Caki2 (cell line): ENCODE measurements around the gene KIAA0825. TPM values are rescaled to one million over a fixed set of nuclear protein-coding genes. Genes with fewer than 3 reads are reported as not detected.

Experiments used
- DNase-seq: peaks from one replicate; pipeline ENCODE4 v3.0.0-alpha.2; 2015; ENCODE audit warnings: low read depth
- in situ Hi-C: cut with HindIII; loops from 2 replicates; pipeline ENCODE4 v1.10.0; 2016; ENCODE audit warnings: low sequenced_read_pairs, low pct_unique_long_range_greater_than_20kb, mixed read lengths
- total RNA-seq: library from RNA; depleted of rRNA; stranded (reverse); fragments of >200 nt; shearing (Covaris generic); gene quantifications from 2 replicates; pipeline ENCODE4 v1.2.3, GENCODE V29; 2014; ENCODE audit warnings: low replicate concordance; rRNA removed

Gene KIAA0825
- total RNA-seq, 1 experiment from 2014 or later = 0.07 TPM

DNA sequence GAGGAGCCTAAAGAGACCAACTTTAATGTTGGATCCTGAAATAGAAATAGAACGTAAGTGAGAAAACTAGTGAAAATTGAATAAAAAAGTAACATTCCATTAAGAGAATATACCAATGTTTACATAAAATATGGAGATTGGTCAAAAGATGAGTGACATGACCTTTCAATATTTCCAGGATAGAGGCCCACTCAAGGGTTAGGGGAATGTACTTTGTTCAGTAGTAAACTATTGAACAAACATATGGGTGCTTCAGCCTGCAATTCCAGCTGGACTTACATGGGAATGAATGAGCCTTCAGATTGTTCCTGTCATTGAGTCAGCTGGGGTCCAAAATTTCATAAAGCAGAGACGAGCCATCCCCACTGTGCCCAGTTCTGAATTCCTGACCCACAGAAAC, 505.3 kb downstream of the KIAA0825 start:
- DNase-seq = no peak
- in situ Hi-C loops = no loop called here

GRCh38 chr5:94111209-94112004, 507.0 kb downstream of the KIAA0825 start:
- in situ Hi-C loops = no loop called here
- peak; percentile 93 for DNase-seq

- no peak for DNase-seq
- in situ Hi-C loops = no loop called here
Measured at GRCh38 chr5:94103514-94104245, 514.7 kb downstream of the KIAA0825 start.

Other genes starting within 250 kb of the KIAA0825 start
- 4.2 and 6.0 TPM in 2 replicates for gene SLF1, start 65 bp upstream of the KIAA0825 start, total RNA-seq